K562 (cell line): Measurements from ENCODE around the gene OSBPL3. TPM values are rescaled to one million over a fixed set of nuclear protein-coding genes. Genes with fewer than 3 reads are reported as not detected.
A peak's percentile ranks its signal among the peaks of the same experiment; 100 is the strongest.

Experiments
- ATAC-seq: fragments of 200-7000 bp; cut with Tn5 transposase; 3 replicates; pipeline ENCODE4 v1.9.1; 2020; ENCODE audit warnings: moderate library complexity
- BruUV-seq: library from RNA; stranded (reverse); fragments of 400-500 nt; replicated peaks from 2 replicates; lab custom pipeline; 2021; lab: Mats Ljungman, UMichigan
- CTCF ChIA-PET: fragments of 300-600 bp; formaldehyde crosslinking; extraction: SDS; loops from one replicate; lab custom pipeline; 2021; ENCODE audit warnings: low intra/inter-chr PET ratio; lab: Yijun Ruan, JAX
- POLR2A ChIA-PET: fragments of 300-600, 350-650 bp; sonication (Branson Sonifier 250); formaldehyde crosslinking; extraction: SDS; loops from one replicate; lab custom pipeline; 2021; ENCODE audit warnings: antibody characterized with exemption, inconsistent platforms; lab: Yijun Ruan, JAX
- DNase-seq, 4 experiments: peaks; one replicate each; pipeline versions ENCODE4 v3.0.0 to v3.0.0-alpha.2; 2011 to 2018; ENCODE audit warnings: low spot score in 3 of 4, mixed read lengths in 3 of 4; ENCODE audit errors: extremely low read depth in 1 of 4
- FAIRE-seq: peaks from 2 replicates; lab custom pipeline; 2011; peaks lifted over from hg19 to GRCh38; lab: Jason Lieb, UNC
- H2AFZ ChIP-seq: 2 replicates; pipeline ENCODE4 v1.6.0; 2011; ENCODE audit warnings: low read depth, low read length, control low read depth, inconsistent platforms
- H3K27ac ChIP-seq: fragments of 200-600 bp; 3 replicates; pipeline ENCODE4 v1.8.0; 2011; ENCODE audit warnings: low read depth, mild to moderate bottlenecking, control low read depth, inconsistent platforms, low read length, moderate library complexity, mixed read lengths; ENCODE audit errors: extremely low read depth
- H3K27me3 ChIP-seq, 2 experiments: fragments of 300-600 bp in 1 of 2; 2 replicates in 1 of 2; 3 replicates in 1 of 2; pipeline versions ENCODE4 v1.6.0 to v1.8.0; 2011; ENCODE audit warnings: inconsistent platforms in 2 of 2, low read length in 2 of 2, mild to moderate bottlenecking in 1 of 2, mixed read lengths in 1 of 2, moderate library complexity in 1 of 2; ENCODE audit not compliant: control insufficient read depth in 2 of 2, insufficient read depth in 2 of 2
- H3K36me3 ChIP-seq: fragments of 300-600 bp; 3 replicates; pipeline ENCODE4 v1.8.0; 2011; ENCODE audit warnings: mild to moderate bottlenecking, low read length, inconsistent platforms; ENCODE audit not compliant: control insufficient read depth, insufficient read depth
- H3K4me1 ChIP-seq, 2 experiments: fragments of 200-600 bp in 1 of 2; replicated peaks in 1 of 2; 2 replicates in 1 of 2; 3 replicates in 1 of 2; pipeline versions ENCODE4 v1.5.1 to v1.8.0; 2011; ENCODE audit warnings: inconsistent platforms in 2 of 2, low read length in 2 of 2, mild to moderate bottlenecking in 1 of 2, mixed read lengths in 1 of 2, moderate library complexity in 1 of 2; ENCODE audit not compliant: control insufficient read depth in 2 of 2, insufficient read depth in 2 of 2
- H3K4me2 ChIP-seq: 2 replicates; pipeline ENCODE4 v1.6.1; 2011; ENCODE audit warnings: low read length, control low read depth, inconsistent platforms, mixed read lengths; ENCODE audit not compliant: insufficient read depth
- H3K4me3 ChIP-seq: fragments of 200-600 bp; sonication (generic), shearing (Covaris generic); 2 replicates; pipeline ENCODE4 v1.5.1; 2016; ENCODE audit warnings: control low read depth, inconsistent platforms
- H3K79me2 ChIP-seq: fragments of 200-600 bp; 3 replicates; pipeline ENCODE4 v1.8.0; 2011; ENCODE audit warnings: low read length, inconsistent platforms; ENCODE audit not compliant: control insufficient read depth, insufficient read depth
- H3K9ac ChIP-seq, 2 experiments: 2 replicates each; pipeline versions ENCODE4 v1.6.0 to v1.6.1; 2011; ENCODE audit warnings: low read depth in 2 of 2, low read length in 2 of 2, control low read depth in 1 of 2, inconsistent platforms in 1 of 2, mild to moderate bottlenecking in 1 of 2, mixed read lengths in 1 of 2; ENCODE audit not compliant: insufficient read depth in 1 of 2
- H3K9me1 ChIP-seq: one replicate; pipeline ENCODE4 v1.6.0; 2011; ENCODE audit warnings: inconsistent platforms, mild to moderate bottlenecking, low read length, moderate library complexity; ENCODE audit not compliant: control insufficient read depth, insufficient read depth
- H3K9me3 ChIP-seq: replicated peaks from 2 replicates; pipeline ENCODE4 v1.5.1; 2011; ENCODE audit warnings: low read depth, low read length, inconsistent platforms; ENCODE audit not compliant: control insufficient read depth, insufficient read depth
- H4K20me1 ChIP-seq: replicated peaks from 2 replicates; pipeline ENCODE4 v1.6.1; 2011; ENCODE audit warnings: low read length, inconsistent platforms, mixed read lengths; ENCODE audit not compliant: control insufficient read depth, insufficient read depth
- ARNT ChIP-seq, 2 experiments: fragments of 450-650 bp; IDR thresholded peaks; 2 replicates each; pipeline ENCODE4 v1.6.1; 2016; ENCODE audit warnings: mild to moderate bottlenecking in 1 of 2
- C11orf30 ChIP-seq: fragments of 450-650 bp; IDR thresholded peaks from 2 replicates; pipeline ENCODE4 v1.6.1; 2016; ENCODE audit warnings: low read depth, mild to moderate bottlenecking
- COPS2 ChIP-seq: fragments of 450-650 bp; conservative IDR thresholded peaks from 2 replicates; pipeline ENCODE4 v1.6.1; 2016; ENCODE audit warnings: mild to moderate bottlenecking, moderate library complexity
- MAFF ChIP-seq: IDR thresholded peaks from 2 replicates; pipeline ENCODE4 v1.6.1; 2012; ENCODE audit warnings: low read length, improper control_type of control experiment
- MAFG ChIP-seq: fragments of 450-650 bp; conservative IDR thresholded peaks from 2 replicates; pipeline ENCODE4 v1.6.1; 2016; ENCODE audit warnings: missing genetic modification characterization, missing compliant biosample characterization
- MAFK ChIP-seq: IDR thresholded peaks from 2 replicates; pipeline ENCODE4 v1.6.1; 2011; ENCODE audit warnings: low read length, improper control_type of control experiment
- PHF20 ChIP-seq: fragments of 450-650 bp; IDR thresholded peaks from 2 replicates; pipeline ENCODE4 v1.6.1; 2018; ENCODE audit not compliant: partially characterized antibody
- USF2 ChIP-seq: sonication (generic); formaldehyde crosslinking; IDR thresholded peaks from 2 replicates; pipeline ENCODE4 v1.5.0; 2020; ENCODE audit warnings: missing genetic modification reagents
- ZFP91 ChIP-seq: sonication (generic); formaldehyde crosslinking; IDR thresholded peaks from 2 replicates; pipeline ENCODE4 v1.8.0; 2022; ENCODE audit warnings: mild to moderate bottlenecking, missing genetic modification reagents
- ZNF316 ChIP-seq: fragments of 450-650 bp; IDR thresholded peaks from 2 replicates; pipeline ENCODE4 v1.6.1; 2016
- ZNF449 ChIP-seq: fragments of 250-450 bp; sonication (Bioruptor Pico); IDR thresholded peaks from 2 replicates; pipeline ENCODE4 v1.8.0; 2022; ENCODE audit warnings: moderate library complexity, mild to moderate bottlenecking, inconsistent platforms
- WGBS: fragments of 100-300 bp; shearing (Covaris generic); methylation state at CpG from one replicate; pipeline ENCODE4 v1.1.6; 2016; ENCODE audit warnings: low coverage, mixed read lengths; ENCODE audit not compliant: insufficient coverage; ENCODE audit errors: missing lambda C conversion rate; 5-methylcytosine and 5-hydroxymethylcytosine counted together
- in situ Hi-C: fragments of 300-500 bp; cut with MboI; formaldehyde crosslinking; loops from 4 replicates; pipeline ENCODE4 v1.15.0; 2018; ENCODE audit warnings: inconsistent platforms, mixed read lengths
- intact Hi-C: fragments of 100-400 bp; cut with micrococcal nuclease; formaldehyde crosslinking; loops from 2 replicates; pipeline ENCODE4 v1.14.2; 2022
- polyA plus RNA-seq, 8 experiments: library from polyadenylated mRNA; depleted of rRNA in 4 of 8; stranded (reverse) in 5 of 8; unstranded in 3 of 8; fragments of >200 nt; fragmentation: Nextera tagmentation in 2 of 8; fragmentation: Illumina TruSeq in 1 of 8; extraction: Ambion mirVana in 2 of 8; extraction: Trizol in 1 of 8; gene quantifications; 2 replicates each; pipeline versions ENCODE4 v1.2.1 to v1.2.3, GENCODE V29; 2011 to 2014; ENCODE audit warnings: inconsistent platforms in 1 of 8, missing spikeins in 1 of 8
- total RNA-seq, 7 experiments: library from RNA; depleted of rRNA in 6 of 7; stranded (reverse); fragments of >200 nt in 6 of 7; fragmentation: Illumina TruSeq in 2 of 7; extraction: Trizol in 2 of 7; gene quantifications; 2 replicates each; pipeline versions ENCODE4 v1.2.1 to v1.2.3, GENCODE V29; 2011 to 2021; ENCODE audit warnings: low replicate concordance in 1 of 7

Gene OSBPL3
- total and polyA plus RNA-seq, 9 of the 15 experiments (the other 6 are each of a cell fraction or from before 2014, with no cell fraction given), result 4.8 to 37.2 (median 26.5) TPM

GRCh38 chr7:24975644-24976260, 4.2 kb downstream of the OSBPL3 start:
- BruUV-seq, result no TSS peak
- 33% methylated on average over 4 of the region's 4 CpGs for WGBS
- Histone ChIP-seq H3K9me3 (no peaks in the 10 kb centered on the region), H3K4me1 (peaks cover 32 to 36% of the 10 kb centered on the region in 2 experiments), H3K27me3 (no peaks in the 10 kb centered on the region), H3K36me3 (peaks cover 3% of the 10 kb centered on the region; the same call in 1 of the 3 replicates), H2AFZ (no peak overlapping the region), H4K20me1 (peaks cover 22% of the 10 kb centered on the region; the same call in 1 of the 2 replicates), H3K4me3 (no peak overlapping the region), H3K9me1 (no peaks in the 10 kb centered on the region), H3K27ac (peak overlapping the region; percentile 11; the same call in 1 of the 3 replicates), H3K4me2 (no peak overlapping the region), H3K9ac (no peak overlapping the region), H3K79me2 (peaks cover 91% of the 10 kb centered on the region)
- POLR2A ChIA-PET, result interaction anchor here (0.6 to 1.7 kb wide), 2 partner anchors 9 to 164 kb away, joined by 3 to 7 read pairs; no protein-coding TSS in a partner anchor
- intact Hi-C loops, result loop anchor here (5.0 kb wide), 1 partner anchor 68 kb away; no protein-coding TSS in a partner anchor
- ATAC-seq (no peak), DNase-seq (no peak), FAIRE-seq (peak; percentile 6)
- TF ChIP-seq PHF20 (no peak), ZNF449 (CRISPR knock-in tag) (no peak), MAFK (peak; percentile 78), ZFP91 (CRISPR knock-in tag) (no peak), COPS2 (no peak), C11orf30 (peak; percentile 82), ARNT (IDR thresholded peaks at IDR 0.05) (no peak), MAFF (peak; percentile 78), USF2 (CRISPR knock-in tag) (no peak), MAFG (tag) (peak; percentile 68), ZNF316 (peak; percentile 94)
- in situ Hi-C loops, result no loop called here
- CTCF ChIA-PET, result no interaction called here
